OCI-LY1 (cell line): ENCODE measurements around the gene CEP164.

ENCODE experiments used
- CTCF ChIP-seq: fragments of 200-600 bp; sonication (generic), shearing (Covaris generic); IDR thresholded peaks from 2 replicates; pipeline ENCODE4 v1.5.1; 2017; ENCODE audit warnings: mild to moderate bottlenecking, antibody characterized with exemption, low read length, moderate library complexity, mixed read lengths
- EZH2 ChIP-seq: fragments of 200-600 bp; sonication (generic), shearing (Covaris generic); IDR thresholded peaks from 2 replicates; pipeline ENCODE4 v1.8.0; 2017; ENCODE audit warnings: borderline replicate concordance, mixed run types, mild to moderate bottlenecking, antibody characterized with exemption, low read length, moderate library complexity, mixed read lengths

GRCh38 chr11:117428856-117429229 is 101.2 kb downstream of the CEP164 start:
- TF ChIP-seq EZH2 (no peak), CTCF (no peak)
